GM23338 (cell line): ENCODE measurements around the gene PRRG3. TPM values are rescaled to one million over a fixed set of nuclear protein-coding genes. Genes with fewer than 3 reads are reported as not detected.

ENCODE experiments used
- ATAC-seq: fragments of 200-7000 bp; cut with Tn5 transposase; 3 replicates; pipeline ENCODE4 v1.9.1; 2020
- DNase-seq: peaks from one replicate; pipeline ENCODE4 v3.0.0-alpha.2; 2015; ENCODE audit warnings: low spot score
- H2AFZ ChIP-seq: fragments of 200-600 bp; sonication (generic); 2 replicates; pipeline ENCODE4 v1.8.0; 2016; ENCODE audit warnings: antibody characterized with exemption, mild to moderate bottlenecking, moderate library complexity
- H3F3A ChIP-seq: fragments of 200-600 bp; sonication (generic); replicated peaks from 2 replicates; pipeline ENCODE4 v1.8.0; 2017; ENCODE audit warnings: antibody characterized with exemption, mixed run types, low read depth
- H3K27ac ChIP-seq: fragments of 200-600 bp; sonication (generic); 2 replicates; pipeline ENCODE4 v1.6.1; 2016; ENCODE audit warnings: low read depth
- H3K27me3 ChIP-seq: fragments of 200-600 bp; sonication (generic); 2 replicates; pipeline ENCODE4 v1.8.0; 2016; ENCODE audit warnings: mild to moderate bottlenecking, mixed run types, moderate library complexity; ENCODE audit not compliant: insufficient read depth
- H3K36me3 ChIP-seq: fragments of 200-600 bp; sonication (generic); 2 replicates; pipeline ENCODE4 v1.8.0; 2016; ENCODE audit warnings: mild to moderate bottlenecking; ENCODE audit not compliant: insufficient read depth
- H3K4me1 ChIP-seq: fragments of 200-600 bp; sonication (generic); 2 replicates; pipeline ENCODE4 v1.8.0; 2016; ENCODE audit warnings: mild to moderate bottlenecking, moderate library complexity; ENCODE audit not compliant: insufficient read depth
- H3K4me2 ChIP-seq: fragments of 200-600 bp; sonication (generic); 2 replicates; pipeline ENCODE4 v1.7.1; 2017; ENCODE audit warnings: mixed run types
- H3K4me3 ChIP-seq: fragments of 200-600 bp; sonication (generic); 2 replicates; pipeline ENCODE4 v1.6.1; 2016; ENCODE audit warnings: mixed run types
- H3K79me2 ChIP-seq: fragments of 200-600 bp; sonication (generic); replicated peaks from 2 replicates; pipeline ENCODE4 v1.8.0; 2017; ENCODE audit warnings: mild to moderate bottlenecking; ENCODE audit not compliant: insufficient read depth
- H3K9me2 ChIP-seq: fragments of 200-600 bp; sonication (generic); 2 replicates; pipeline ENCODE4 v1.8.0; 2017; ENCODE audit not compliant: insufficient read depth
- H4K20me1 ChIP-seq: fragments of 200-600 bp; sonication (generic); replicated peaks from 2 replicates; pipeline ENCODE4 v1.8.0; 2017; ENCODE audit warnings: mild to moderate bottlenecking; ENCODE audit not compliant: insufficient read depth
- H3K27ac Mint-ChIP-seq: 2 replicates; pipeline ENCODE4 v1.8.0; 2020; ENCODE audit warnings: inconsistent platforms, mild to moderate bottlenecking, moderate library complexity, mixed read lengths
- H3K27me3 Mint-ChIP-seq: 3 replicates; pipeline ENCODE4 v1.8.0; 2022; ENCODE audit warnings: low read depth, mild to moderate bottlenecking, moderate library complexity, mixed read lengths, inconsistent platforms; ENCODE audit not compliant: insufficient read depth, poor library complexity
- H3K36me3 Mint-ChIP-seq: 3 replicates; pipeline ENCODE4 v1.8.0; 2021; ENCODE audit warnings: low read depth, mild to moderate bottlenecking, inconsistent platforms, moderate library complexity, mixed read lengths
- H3K4me1 Mint-ChIP-seq: 3 replicates; pipeline ENCODE4 v1.8.0; 2020; ENCODE audit warnings: mild to moderate bottlenecking, inconsistent platforms, mixed read lengths
- H3K4me3 Mint-ChIP-seq: 3 replicates; pipeline ENCODE4 v1.8.0; 2021; ENCODE audit warnings: moderate library complexity, mild to moderate bottlenecking, inconsistent platforms, mixed read lengths
- H3K9me3 Mint-ChIP-seq: 3 replicates; pipeline ENCODE4 v1.8.0; 2020; ENCODE audit warnings: moderate library complexity, mild to moderate bottlenecking, inconsistent platforms, mixed read lengths
- CREB1 ChIP-seq: fragments of 250-450 bp; sonication (Bioruptor Pico); IDR thresholded peaks from 2 replicates; pipeline ENCODE4 v1.5.0; 2020; ENCODE audit warnings: low read depth, mild to moderate bottlenecking, moderate library complexity
- CTCF ChIP-seq, 2 experiments: fragments of 200-600 bp in 1 of 2; sonication (generic) in 1 of 2; conservative IDR thresholded peaks; 2 replicates each; pipeline versions ENCODE4 v1.5.1 to v1.6.1; 2016 to 2017; ENCODE audit warnings: antibody characterized with exemption in 2 of 2, low read depth in 2 of 2, mild to moderate bottlenecking in 2 of 2, moderate library complexity in 1 of 2
- ETS1 ChIP-seq: IDR thresholded peaks from 2 replicates; pipeline ENCODE4 v1.6.1; 2016; ENCODE audit warnings: antibody characterized with exemption
- EZH2 ChIP-seq: fragments of 200-600 bp; sonication (generic); IDR thresholded peaks from one replicate; pipeline ENCODE4 v1.8.0; 2017; ENCODE audit warnings: antibody characterized with exemption, mild to moderate bottlenecking, low read depth; ENCODE audit not compliant: unreplicated experiment
- EZH2phosphoT487 ChIP-seq: fragments of 200-600 bp; sonication (generic); IDR thresholded peaks from one replicate; pipeline ENCODE4 v1.8.1; 2018; ENCODE audit warnings: antibody characterized with exemption; ENCODE audit not compliant: unreplicated experiment
- JUNB ChIP-seq: IDR thresholded peaks from one replicate; pipeline ENCODE4 v1.6.1; 2016; ENCODE audit warnings: antibody characterized with exemption; ENCODE audit not compliant: unreplicated experiment
- NANOG ChIP-seq: IDR thresholded peaks from 2 replicates; pipeline ENCODE4 v1.6.1; 2016; ENCODE audit warnings: antibody characterized with exemption, borderline replicate concordance
- POLR2AphosphoS5 ChIP-seq: IDR thresholded peaks from 2 replicates; pipeline ENCODE4 v1.6.1; 2016; ENCODE audit warnings: antibody characterized with exemption, low read depth
- STAT1 ChIP-seq: IDR thresholded peaks from one replicate; pipeline ENCODE4 v1.6.1; 2016; ENCODE audit warnings: antibody characterized with exemption; ENCODE audit not compliant: unreplicated experiment
- ZNF114 ChIP-seq: fragments of 250-450 bp; sonication (Bioruptor Pico); IDR thresholded peaks from 2 replicates; pipeline ENCODE4 v1.5.0; 2020; ENCODE audit warnings: mild to moderate bottlenecking, moderate library complexity
- ZNF331 ChIP-seq: fragments of 250-450 bp; sonication (Bioruptor Pico); IDR thresholded peaks from 2 replicates; pipeline ENCODE4 v1.5.0; 2020; ENCODE audit warnings: low read depth, mild to moderate bottlenecking, moderate library complexity
- ZNF462 ChIP-seq: fragments of 250-450 bp; sonication (Bioruptor Pico); IDR thresholded peaks from 2 replicates; pipeline ENCODE4 v1.5.0; 2020; ENCODE audit warnings: mild to moderate bottlenecking, moderate library complexity
- polyA plus RNA-seq: library from polyadenylated mRNA; unstranded; fragments of >200 nt; fragmentation: Nextera tagmentation; extraction: Ambion mirVana; gene quantifications from 2 replicates; pipeline ENCODE4 v1.2.1, GENCODE V29; 2016
- total RNA-seq: library from RNA; depleted of rRNA; stranded (reverse); fragments of >200 nt; shearing (Covaris generic); gene quantifications from 2 replicates; pipeline ENCODE4 v1.2.3, GENCODE V29; 2014

Gene PRRG3
- total and polyA plus RNA-seq, 2 experiments from 2014 or later, result 5.0 to 10.6 TPM

GRCh38 chrX:151741606-151742005, 46.3 kb downstream of the PRRG3 start:
- Histone ChIP-seq H3K4me3 (no peak overlapping the region), H3K36me3 (no peaks in the 10 kb centered on the region), H3K27me3 (no peaks in the 10 kb centered on the region), H3K9me2 (no peaks in the 10 kb centered on the region), H4K20me1 (no peaks in the 10 kb centered on the region), H3K79me2 (no peaks in the 10 kb centered on the region), H3F3A (no peaks in the 10 kb centered on the region), H3K4me2 (no peak overlapping the region), H3K4me1 (no peaks in the 10 kb centered on the region), H3K27ac (no peak overlapping the region), H2AFZ (no peak overlapping the region)
- Mint-ChIP-seq H3K27ac (no peak overlapping the region), H3K36me3 (no peaks in the 10 kb centered on the region), H3K4me3 (no peak overlapping the region), H3K4me1 (no peaks in the 10 kb centered on the region), H3K27me3 (no peaks in the 10 kb centered on the region), H3K9me3 (no peaks in the 10 kb centered on the region)
- DNase-seq (no peak), ATAC-seq (no peak)
- TF ChIP-seq JUNB (no peak), ETS1 (no peak), EZH2 (no peak), ZNF114 (CRISPR knock-in tag) (no peak)

- no peak overlapping the region for H3K4me3 Mint-ChIP-seq
- H3K4me1 ChIP-seq, result no peaks in the 10 kb centered on the region
- no peaks in the 10 kb centered on the region for H3K4me1 Mint-ChIP-seq
- H3K27ac ChIP-seq, result no peak overlapping the region
- H2AFZ ChIP-seq, result no peak overlapping the region
- no peak overlapping the region for H3K4me3 ChIP-seq
- no peaks in the 10 kb centered on the region for H3K27me3 ChIP-seq
- no peaks in the 10 kb centered on the region for H3K36me3 ChIP-seq
- no peaks in the 10 kb centered on the region for H3K36me3 Mint-ChIP-seq
- H3K27ac Mint-ChIP-seq, result no peak overlapping the region
- no peaks in the 10 kb centered on the region for H3K9me2 ChIP-seq
- no peaks in the 10 kb centered on the region for H3K9me3 Mint-ChIP-seq
- DNase-seq (no peak), ATAC-seq (no peak)
- H3K79me2 ChIP-seq, result no peaks in the 10 kb centered on the region
- H3F3A ChIP-seq, result no peaks in the 10 kb centered on the region
- H3K4me2 ChIP-seq, result no peak overlapping the region
- no peaks in the 10 kb centered on the region for H4K20me1 ChIP-seq
- no peaks in the 10 kb centered on the region for H3K27me3 Mint-ChIP-seq
- TF ChIP-seq ZNF331 (CRISPR knock-in tag), result no peak
- no peak for TF ChIP-seq CREB1
- TF ChIP-seq ETS1, result no peak
- TF ChIP-seq STAT1, result no peak
- no peak for TF ChIP-seq NANOG
- TF ChIP-seq EZH2, result no peak
- TF ChIP-seq EZH2phosphoT487, result no peak
- no peak for TF ChIP-seq CTCF (conservative IDR thresholded peaks at IDR 0.05; ENCODE audit: low read depth in 2 of 2)
- TF ChIP-seq ZNF462 (CRISPR knock-in tag), result no peak
- no peak for TF ChIP-seq POLR2AphosphoS5
Measured at GRCh38 chrX:151742311-151742710, 47.1 kb downstream of the PRRG3 start.
